ENCODE measurements around the gene IQCH.

DNA sequence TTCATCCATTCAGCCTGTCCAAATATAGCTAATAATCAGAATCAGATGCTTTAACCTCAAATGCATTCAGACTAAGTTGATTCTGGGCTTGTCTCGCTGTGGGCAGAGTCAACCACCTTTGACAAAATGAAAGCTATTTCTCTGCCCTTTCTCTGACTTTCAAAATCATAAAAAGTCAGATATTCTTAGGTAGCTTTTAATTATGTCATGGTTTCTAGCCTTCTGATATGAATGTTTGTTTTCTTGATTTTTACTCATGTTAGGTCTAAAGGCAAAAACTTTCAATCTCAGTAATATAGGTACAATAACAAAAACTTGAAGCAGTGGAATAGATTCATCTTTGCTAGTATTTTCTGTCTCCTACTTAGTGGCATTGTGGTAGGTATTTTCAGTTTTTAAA is 241.0 kb downstream of the IQCH start:
- TF ChIP-seq, protein P1, sequence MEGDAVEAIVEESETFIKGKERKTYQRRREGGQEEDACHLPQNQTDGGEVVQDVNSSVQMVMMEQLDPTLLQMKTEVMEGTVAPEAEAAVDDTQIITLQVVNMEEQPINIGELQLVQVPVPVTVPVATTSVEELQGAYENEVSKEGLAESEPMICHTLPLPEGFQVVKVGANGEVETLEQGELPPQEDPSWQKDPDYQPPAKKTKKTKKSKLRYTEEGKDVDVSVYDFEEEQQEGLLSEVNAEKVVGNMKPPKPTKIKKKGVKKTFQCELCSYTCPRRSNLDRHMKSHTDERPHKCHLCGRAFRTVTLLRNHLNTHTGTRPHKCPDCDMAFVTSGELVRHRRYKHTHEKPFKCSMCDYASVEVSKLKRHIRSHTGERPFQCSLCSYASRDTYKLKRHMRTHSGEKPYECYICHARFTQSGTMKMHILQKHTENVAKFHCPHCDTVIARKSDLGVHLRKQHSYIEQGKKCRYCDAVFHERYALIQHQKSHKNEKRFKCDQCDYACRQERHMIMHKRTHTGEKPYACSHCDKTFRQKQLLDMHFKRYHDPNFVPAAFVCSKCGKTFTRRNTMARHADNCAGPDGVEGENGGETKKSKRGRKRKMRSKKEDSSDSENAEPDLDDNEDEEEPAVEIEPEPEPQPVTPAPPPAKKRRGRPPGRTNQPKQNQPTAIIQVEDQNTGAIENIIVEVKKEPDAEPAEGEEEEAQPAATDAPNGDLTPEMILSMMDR (IDR thresholded peaks at IDR 0.05 in 8 of 11, conservative IDR thresholded peaks at IDR 0.05 in 3 of 11) = no peak
- no peak for TF ChIP-seq POLR2A (IDR thresholded peaks at IDR 0.05)
